Neuronal stem cell (in vitro differentiated cells): ENCODE results near the gene GPR162.
"Not testable (repeated sequence)": the region's sequence is repeated elsewhere in the genome, so short reads cannot be mapped to it uniquely, and the experiment has no call there.

Source experiments
- DNase-seq: peaks from one replicate; pipeline ENCODE4 v3.0.0-alpha.2; 2013; ENCODE audit warnings: low spot score
- H2AFZ ChIP-seq: one replicate; pipeline ENCODE4 v1.6.1; 2013; ENCODE audit warnings: mild to moderate bottlenecking, low read length, inconsistent platforms
- H2AK5ac ChIP-seq: 2 replicates; pipeline ENCODE4 v1.6.1; 2013; ENCODE audit warnings: low read depth, mild to moderate bottlenecking, inconsistent platforms, low read length, moderate library complexity, mixed read lengths
- H2BK120ac ChIP-seq: 2 replicates; pipeline ENCODE4 v1.6.1; 2013; ENCODE audit warnings: low read depth, mild to moderate bottlenecking, inconsistent platforms, low read length, moderate library complexity, mixed read lengths
- H2BK12ac ChIP-seq: one replicate; pipeline ENCODE4 v1.6.1; 2013; ENCODE audit warnings: low read length, inconsistent platforms
- H2BK15ac ChIP-seq: 2 replicates; pipeline ENCODE4 v1.6.1; 2013; ENCODE audit warnings: mild to moderate bottlenecking, low read length, inconsistent platforms, mixed read lengths
- H2BK5ac ChIP-seq: one replicate; pipeline ENCODE4 v1.6.1; 2013; ENCODE audit warnings: inconsistent platforms, mild to moderate bottlenecking, low read length, moderate library complexity
- H3K14ac ChIP-seq: one replicate; pipeline ENCODE4 v1.6.1; 2013; ENCODE audit warnings: low read length, inconsistent platforms
- H3K18ac ChIP-seq: 2 replicates; pipeline ENCODE4 v1.6.1; 2013; ENCODE audit warnings: low read length, inconsistent platforms
- H3K23ac ChIP-seq: 2 replicates; pipeline ENCODE4 v1.6.1; 2013; ENCODE audit warnings: low read depth, mild to moderate bottlenecking, mixed read lengths, low read length, inconsistent platforms; ENCODE audit not compliant: poor library complexity
- H3K27ac ChIP-seq: replicated peaks from 3 replicates; pipeline ENCODE4 v1.5.1; 2013; ENCODE audit warnings: low read length, inconsistent platforms
- H3K27me3 ChIP-seq, 3 experiments: 2 replicates each; pipeline ENCODE4 v1.6.1; 2013; ENCODE audit warnings: low read length in 3 of 3, mild to moderate bottlenecking in 2 of 3, inconsistent platforms in 1 of 3, low read depth in 1 of 3, mixed read lengths in 1 of 3, moderate library complexity in 1 of 3; ENCODE audit not compliant: control insufficient read depth in 3 of 3, insufficient read depth in 3 of 3
- H3K36me3 ChIP-seq, 2 donors: replicated peaks in 1 of 2; 2 replicates each; pipeline ENCODE4 v1.6.1; 2013; ENCODE audit warnings: low read length in 2 of 2; ENCODE audit not compliant: control insufficient read depth in 2 of 2, insufficient read depth in 2 of 2
- H3K4ac ChIP-seq: 2 replicates; pipeline ENCODE4 v1.6.1; 2013; ENCODE audit warnings: inconsistent platforms, mild to moderate bottlenecking, low read length, moderate library complexity
- H3K4me1 ChIP-seq, 2 donors: 1 replicate in 1 of 2; 2 replicates in 1 of 2; pipeline ENCODE4 v1.6.1; 2013; ENCODE audit warnings: low read length in 2 of 2, low read depth in 1 of 2; ENCODE audit not compliant: control insufficient read depth in 2 of 2, insufficient read depth in 1 of 2
- H3K4me2 ChIP-seq: one replicate; pipeline ENCODE4 v1.6.1; 2013; ENCODE audit warnings: mild to moderate bottlenecking, low read length, inconsistent platforms; ENCODE audit not compliant: insufficient read depth, poor library complexity, severe bottlenecking
- H3K4me3 ChIP-seq, 2 donors: 2 replicates each; pipeline ENCODE4 v1.5.1; 2013; ENCODE audit warnings: low read length in 2 of 2, mild to moderate bottlenecking in 2 of 2, inconsistent platforms in 1 of 2, moderate library complexity in 1 of 2
- H3K79me1 ChIP-seq: one replicate; pipeline ENCODE4 v1.6.1; 2013; ENCODE audit warnings: low read depth, mild to moderate bottlenecking, inconsistent platforms, low read length, moderate library complexity
- H3K9ac ChIP-seq: one replicate; pipeline ENCODE4 v1.6.1; 2013; ENCODE audit warnings: mild to moderate bottlenecking, low read depth, low read length, inconsistent platforms; ENCODE audit not compliant: poor library complexity
- H3K9me3 ChIP-seq, 2 donors: replicated peaks in 1 of 2; 2 replicates each; pipeline versions ENCODE3 to v1.6.1; 2013; ENCODE audit warnings: low read length in 2 of 2, mild to moderate bottlenecking in 2 of 2, inconsistent platforms in 1 of 2, low read depth in 1 of 2, mixed read lengths in 1 of 2, moderate library complexity in 1 of 2; ENCODE audit not compliant: control insufficient read depth in 2 of 2, insufficient read depth in 1 of 2
- H4K8ac ChIP-seq: one replicate; pipeline ENCODE4 v1.6.1; 2013; ENCODE audit warnings: low read depth, mild to moderate bottlenecking, inconsistent platforms, low read length, moderate library complexity
- H4K91ac ChIP-seq: one replicate; pipeline ENCODE4 v1.6.1; 2013; ENCODE audit warnings: low read length, low read depth, mild to moderate bottlenecking, inconsistent platforms; ENCODE audit not compliant: poor library complexity
- WGBS, 2 donors: extraction: QIAGEN DNeasy Blood & Tissue Kit; methylation state at CpG; one replicate each; pipeline ENCODE4 v1.1.7; 2013; ENCODE audit warnings: missing lambda C conversion rate in 2 of 2, mixed read lengths in 1 of 2; ENCODE audit not compliant: insufficient read length in 2 of 2, insufficient replicate concordance in 1 of 2; ENCODE audit errors: extremely low coverage in 2 of 2; 5-methylcytosine and 5-hydroxymethylcytosine counted together

GPR162 gene

DNA sequence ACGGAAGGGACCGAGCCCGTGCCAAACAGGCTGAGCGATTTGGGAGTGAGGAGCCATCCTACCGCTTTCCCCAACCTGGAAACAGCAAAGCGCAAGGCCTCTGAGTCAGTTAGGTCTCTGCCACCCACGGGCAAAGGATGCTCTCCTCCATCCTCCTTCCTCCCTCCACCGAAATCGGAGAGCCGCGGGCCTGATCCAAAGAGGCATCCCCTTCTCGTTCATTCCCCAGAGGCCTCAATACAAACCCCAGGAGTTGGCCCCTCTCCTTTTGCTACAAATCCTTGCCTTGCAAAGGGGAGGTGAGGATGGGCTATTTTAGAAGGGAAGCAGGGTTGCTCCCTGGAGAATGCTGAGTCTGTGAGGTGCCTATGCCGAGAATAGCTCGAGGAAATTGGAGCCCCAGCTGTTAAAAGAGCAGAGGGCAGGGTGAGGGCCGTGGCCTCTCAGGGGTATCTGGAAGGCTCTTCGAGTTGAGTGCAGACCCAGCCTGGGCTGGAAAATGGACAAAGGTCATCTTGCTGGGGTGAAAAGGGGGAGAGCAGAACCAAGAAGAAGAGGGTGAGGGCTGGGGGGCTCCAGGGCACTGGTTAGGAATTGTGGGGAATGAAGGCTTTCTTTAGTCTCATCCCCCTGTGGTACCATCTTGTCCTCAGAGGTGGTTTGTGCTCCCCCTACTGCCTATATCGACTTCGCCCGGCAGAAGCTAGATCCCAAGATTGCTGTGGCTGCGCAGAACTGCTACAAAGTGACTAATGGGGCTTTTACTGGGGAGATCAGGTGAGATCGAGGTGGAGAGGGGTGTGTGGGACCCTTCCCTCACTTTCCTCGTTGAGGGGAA lies 46.8 kb downstream of the GPR162 start:
- peak overlapping the region; percentile 11 for H3K27ac ChIP-seq
- no peaks in the 10 kb centered on the region for H3K27me3 ChIP-seq
- no peak overlapping the region for H2BK12ac ChIP-seq
- peaks cover 8% of the 10 kb centered on the region for H3K79me1 ChIP-seq
- peak overlapping the region; percentile 99 for H3K9ac ChIP-seq
- peak overlapping the region; percentile 41 for H2BK15ac ChIP-seq
- H4K91ac ChIP-seq = no peak overlapping the region
- no peak overlapping the region for H3K4ac ChIP-seq
- H3K4me1 ChIP-seq = peaks cover 15 to 22% of the 10 kb centered on the region in 2 donors
- H2AK5ac ChIP-seq = peak overlapping the region; percentile 96
- peak overlapping the region; percentile 95 for H2BK5ac ChIP-seq
- peaks cover 0 to 2% of the 10 kb centered on the region in 2 donors for H3K9me3 ChIP-seq
- DNase-seq = peak; percentile 20
- H3K4me2 ChIP-seq = peak overlapping the region; percentile 87
- no peak overlapping the region for H4K8ac ChIP-seq
- peak overlapping the region; percentile 74 to 95 for H3K4me3 ChIP-seq
- WGBS, 2 donors = no CpG with 5 or more reads among the region's 22 CpGs
- peak overlapping the region; percentile 87 for H3K23ac ChIP-seq
- no peak overlapping the region for H2BK120ac ChIP-seq
- peaks cover 26 to 66% of the 10 kb centered on the region in 2 donors for H3K36me3 ChIP-seq
- H3K14ac ChIP-seq = peak overlapping the region; percentile 25
- H2AFZ ChIP-seq = peak overlapping the region; percentile 77
- peak overlapping the region; percentile 99 for H3K18ac ChIP-seq

DNA sequence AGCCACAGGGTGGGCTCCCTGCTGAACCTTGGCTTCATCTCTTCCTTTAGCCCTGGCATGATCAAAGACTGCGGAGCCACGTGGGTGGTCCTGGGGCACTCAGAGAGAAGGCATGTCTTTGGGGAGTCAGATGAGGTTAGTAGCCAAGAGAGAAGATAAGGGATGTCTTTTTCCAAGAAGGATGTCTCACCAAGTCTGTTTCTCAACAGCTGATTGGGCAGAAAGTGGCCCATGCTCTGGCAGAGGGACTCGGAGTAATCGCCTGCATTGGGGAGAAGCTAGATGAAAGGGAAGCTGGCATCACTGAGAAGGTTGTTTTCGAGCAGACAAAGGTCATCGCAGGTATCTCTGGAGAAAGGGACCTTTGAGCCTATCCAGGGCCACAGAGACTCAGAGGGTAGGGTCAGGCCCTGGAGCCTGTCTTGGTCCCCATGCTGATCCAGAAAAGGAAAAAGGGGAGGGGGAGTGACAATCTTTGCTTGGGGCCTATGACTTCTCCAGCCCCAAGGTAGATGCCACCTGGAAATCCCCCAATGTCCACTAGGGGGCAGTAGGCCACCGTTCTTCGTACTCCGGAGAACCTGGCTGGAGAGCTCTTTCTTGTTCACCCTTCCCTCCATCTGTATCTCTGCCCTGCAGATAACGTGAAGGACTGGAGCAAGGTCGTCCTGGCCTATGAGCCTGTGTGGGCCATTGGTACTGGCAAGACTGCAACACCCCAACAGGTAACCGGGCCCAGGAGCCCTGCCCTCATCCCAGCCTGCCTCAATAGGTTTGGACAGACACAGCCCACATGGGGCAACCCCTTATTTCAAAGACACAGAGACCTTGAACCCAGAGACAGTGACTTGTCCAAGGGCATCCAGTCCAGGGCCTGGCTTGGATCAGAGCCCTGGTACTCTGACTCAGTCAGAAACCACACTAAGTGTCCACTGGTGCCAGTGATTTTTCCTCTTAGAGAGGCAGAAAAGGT lies 47.7 kb downstream of the GPR162 start:
- H3K4me2 ChIP-seq = peak overlapping the region; percentile 87
- no peaks in the 10 kb centered on the region for H3K27me3 ChIP-seq
- peak overlapping the region; percentile 2 to 74 for H3K4me3 ChIP-seq
- no peak overlapping the region for H2AK5ac ChIP-seq
- H2BK12ac ChIP-seq = no peak overlapping the region
- H3K4ac ChIP-seq = no peak overlapping the region
- no CpG with 5 or more reads among the region's 12 CpGs for WGBS, 2 donors
- no peak overlapping the region for H3K14ac ChIP-seq
- H2AFZ ChIP-seq = no peak overlapping the region
- no peak overlapping the region for H2BK120ac ChIP-seq
- peaks cover 23 to 57% of the 10 kb centered on the region in 2 donors for H3K36me3 ChIP-seq
- peaks cover 8% of the 10 kb centered on the region for H3K79me1 ChIP-seq
- H3K9ac ChIP-seq = no peak overlapping the region
- H3K9me3 ChIP-seq = peaks cover 0 to 2% of the 10 kb centered on the region in 2 donors
- H3K4me1 ChIP-seq = peaks cover 15 to 22% of the 10 kb centered on the region in 2 donors
- DNase-seq = peak; percentile 87
- no peak overlapping the region for H4K8ac ChIP-seq
- no peak overlapping the region for H3K18ac ChIP-seq
- no peak overlapping the region for H4K91ac ChIP-seq
- H3K27ac ChIP-seq = no peak overlapping the region
- no peak overlapping the region for H2BK5ac ChIP-seq
- H2BK15ac ChIP-seq = no peak overlapping the region
- H3K23ac ChIP-seq = no peak overlapping the region

DNA sequence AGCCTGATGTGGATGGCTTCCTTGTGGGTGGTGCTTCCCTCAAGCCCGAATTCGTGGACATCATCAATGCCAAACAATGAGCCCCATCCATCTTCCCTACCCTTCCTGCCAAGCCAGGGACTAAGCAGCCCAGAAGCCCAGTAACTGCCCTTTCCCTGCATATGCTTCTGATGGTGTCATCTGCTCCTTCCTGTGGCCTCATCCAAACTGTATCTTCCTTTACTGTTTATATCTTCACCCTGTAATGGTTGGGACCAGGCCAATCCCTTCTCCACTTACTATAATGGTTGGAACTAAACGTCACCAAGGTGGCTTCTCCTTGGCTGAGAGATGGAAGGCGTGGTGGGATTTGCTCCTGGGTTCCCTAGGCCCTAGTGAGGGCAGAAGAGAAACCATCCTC lies 48.7 kb downstream of the GPR162 start:
- H3K9me3 ChIP-seq, H3K27ac ChIP-seq, H3K4me2 ChIP-seq, H2BK15ac ChIP-seq, H3K27me3 ChIP-seq, H2BK120ac ChIP-seq, H3K18ac ChIP-seq, H3K23ac ChIP-seq, H3K14ac ChIP-seq, H2BK5ac ChIP-seq, H3K4ac ChIP-seq, H3K79me1 ChIP-seq, H2BK12ac ChIP-seq, H4K91ac ChIP-seq, H4K8ac ChIP-seq, H3K4me3 ChIP-seq, H3K9ac ChIP-seq, DNase-seq, H2AFZ ChIP-seq, H2AK5ac ChIP-seq: not testable (repeated sequence)
- H3K36me3 ChIP-seq = peaks cover 17 to 48% of the 10 kb centered on the region in 2 donors
- WGBS, 2 donors = no CpG with 5 or more reads among the region's 4 CpGs
- H3K4me1 ChIP-seq = peaks cover 15 to 22% of the 10 kb centered on the region in 2 donors
